Measurements from ENCODE around the gene GREM2.

DNA sequence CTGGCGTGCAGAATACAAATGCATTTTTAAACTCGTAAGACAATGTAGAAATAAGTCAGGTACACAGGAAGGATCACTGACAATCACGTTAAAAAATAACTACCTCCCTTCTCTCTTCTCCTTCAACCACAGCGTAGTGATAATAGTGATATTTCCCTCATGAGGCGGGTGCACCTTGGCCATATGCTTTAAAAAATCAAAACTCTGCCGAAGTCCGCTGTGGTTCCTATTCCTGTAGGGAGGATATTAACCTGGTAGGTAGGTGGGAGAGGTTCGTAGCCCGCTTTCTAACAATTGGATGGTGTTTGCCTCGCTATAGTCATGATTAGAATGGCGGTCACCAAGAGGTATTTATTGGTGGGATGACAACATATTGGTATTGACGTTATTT is 732 bp downstream of the GREM2 start:
- TF ChIP-seq CTCF (conservative IDR thresholded peaks at IDR 0.05; ENCODE audit: low read length) (no peak), EZH2phosphoT487 (IDR thresholded peaks at IDR 0.05; ENCODE audit: borderline replicate concordance) (no peak)

Measured in Loucy (cell line).